Memory B cell (primary cell): ENCODE results near the gene AMOTL2.

Experiments used
- ATAC-seq: fragments of 150-1000 bp; cut with Tn5 transposase; 2 replicates; pipeline ENCODE4 v1.10.0; 2021; ENCODE audit warnings: low read depth, mild to moderate bottlenecking, moderate library complexity
- DNase-seq, 2 donors: peaks; one replicate each; pipeline ENCODE4 v3.0.0; 2022; ENCODE audit warnings: low spot score in 2 of 2
- H3K27ac Mint-ChIP-seq: one replicate; pipeline ENCODE4 v1.8.0; 2022; ENCODE audit warnings: mild to moderate bottlenecking, moderate library complexity, mixed read lengths
- H3K27me3 Mint-ChIP-seq: one replicate; pipeline ENCODE4 v1.8.0; 2022; ENCODE audit warnings: mixed read lengths
- H3K36me3 Mint-ChIP-seq: one replicate; pipeline ENCODE4 v1.8.0; 2022; ENCODE audit warnings: mild to moderate bottlenecking, mixed read lengths
- H3K4me1 Mint-ChIP-seq: one replicate; pipeline ENCODE4 v1.8.0; 2022; ENCODE audit warnings: mixed read lengths
- H3K4me3 Mint-ChIP-seq: one replicate; pipeline ENCODE4 v1.8.0; 2022; ENCODE audit warnings: mild to moderate bottlenecking, moderate library complexity, mixed read lengths
- H3K9me3 Mint-ChIP-seq: one replicate; pipeline ENCODE4 v1.8.0; 2022; ENCODE audit warnings: mixed read lengths

Gene AMOTL2

GRCh38 chr3:134389865-134390264, 15.6 kb upstream of the AMOTL2 start:
- no peak for ATAC-seq
- Mint-ChIP-seq H3K4me1 (no peaks in the 10 kb centered on the region), H3K27ac (no peak overlapping the region), H3K4me3 (no peak overlapping the region), H3K36me3 (no peaks in the 10 kb centered on the region), H3K27me3 (peaks cover 13% of the 10 kb centered on the region), H3K9me3 (peaks cover 3% of the 10 kb centered on the region)
- no peak for DNase-seq

- Mint-ChIP-seq H3K27me3 (peaks cover 10% of the 10 kb centered on the region), H3K9me3 (peaks cover 3% of the 10 kb centered on the region), H3K27ac (no peak overlapping the region)
Measured at GRCh38 chr3:134388788-134389485, 14.7 kb upstream of the AMOTL2 start.

GRCh38 chr3:134388292-134388691, 14.0 kb upstream of the AMOTL2 start:
- ATAC-seq: no peak
- H3K9me3 Mint-ChIP-seq: peaks cover 3% of the 10 kb centered on the region
- no peaks in the 10 kb centered on the region for H3K4me1 Mint-ChIP-seq
- H3K27ac Mint-ChIP-seq: no peak overlapping the region
- peaks cover 9% of the 10 kb centered on the region for H3K27me3 Mint-ChIP-seq
- H3K36me3 Mint-ChIP-seq: no peaks in the 10 kb centered on the region
- no peak overlapping the region for H3K4me3 Mint-ChIP-seq
- DNase-seq: no peak

More at GRCh38 chr3:134388788-134389485, 14.7 kb upstream of the AMOTL2 start:
- Mint-ChIP-seq H3K4me3 (no peak overlapping the region), H3K4me1 (no peaks in the 10 kb centered on the region), H3K36me3 (no peaks in the 10 kb centered on the region)
- no peak for ATAC-seq
- DNase-seq: no peak

- Mint-ChIP-seq H3K27ac (no peak overlapping the region), H3K4me1 (no peaks in the 10 kb centered on the region), H3K36me3 (no peaks in the 10 kb centered on the region), H3K27me3 (peaks cover 9% of the 10 kb centered on the region), H3K4me3 (no peak overlapping the region), H3K9me3 (peaks cover 3% of the 10 kb centered on the region)
- ATAC-seq (no peak), DNase-seq (no peak)
Measured at GRCh38 chr3:134387293-134387692, 13.0 kb upstream of the AMOTL2 start.

- Mint-ChIP-seq H3K4me3 (no peak overlapping the region), H3K36me3 (no peaks in the 10 kb centered on the region), H3K9me3 (peaks cover 9% of the 10 kb centered on the region), H3K4me1 (peaks cover 5% of the 10 kb centered on the region), H3K27ac (no peak overlapping the region), H3K27me3 (peaks cover 6% of the 10 kb centered on the region)
- ATAC-seq (no peak), DNase-seq (no peak)
Measured at GRCh38 chr3:134384963-134385362, 10.7 kb upstream of the AMOTL2 start.

- Mint-ChIP-seq H3K4me3 (no peak overlapping the region), H3K27me3 (peaks cover 6% of the 10 kb centered on the region), H3K9me3 (peaks cover 11% of the 10 kb centered on the region), H3K4me1 (peaks cover 5% of the 10 kb centered on the region), H3K36me3 (no peaks in the 10 kb centered on the region), H3K27ac (no peak overlapping the region)
- no peak for DNase-seq
- no peak for ATAC-seq
Measured at GRCh38 chr3:134381831-134382442, 7.7 kb upstream of the AMOTL2 start.

- DNase-seq: no peak
- Mint-ChIP-seq H3K4me3 (no peak overlapping the region), H3K27ac (no peak overlapping the region), H3K27me3 (peaks cover 9% of the 10 kb centered on the region), H3K36me3 (no peaks in the 10 kb centered on the region), H3K4me1 (peaks cover 5% of the 10 kb centered on the region), H3K9me3 (peaks cover 11% of the 10 kb centered on the region)
- ATAC-seq: no peak
Measured at GRCh38 chr3:134381076-134381475, 6.8 kb upstream of the AMOTL2 start.

GRCh38 chr3:134380249-134380648, 6.0 kb upstream of the AMOTL2 start:
- no peaks in the 10 kb centered on the region for H3K36me3 Mint-ChIP-seq
- H3K27ac Mint-ChIP-seq: no peak overlapping the region
- peaks cover 7% of the 10 kb centered on the region for H3K4me1 Mint-ChIP-seq
- ATAC-seq (peak; percentile 39), DNase-seq (no peak)
- H3K27me3 Mint-ChIP-seq: peaks cover 16% of the 10 kb centered on the region
- no peak overlapping the region for H3K4me3 Mint-ChIP-seq
- H3K9me3 Mint-ChIP-seq: peaks cover 11% of the 10 kb centered on the region

- Mint-ChIP-seq H3K4me3 (no peak overlapping the region), H3K27me3 (peaks cover 24% of the 10 kb centered on the region), H3K27ac (no peak overlapping the region), H3K4me1 (peaks cover 14% of the 10 kb centered on the region), H3K36me3 (no peaks in the 10 kb centered on the region), H3K9me3 (peaks cover 11% of the 10 kb centered on the region)
- ATAC-seq (no peak), DNase-seq (no peak)
Measured at GRCh38 chr3:134378818-134379217, 4.6 kb upstream of the AMOTL2 start.

GRCh38 chr3:134378384-134378783, 4.1 kb upstream of the AMOTL2 start:
- Mint-ChIP-seq H3K9me3 (peaks cover 11% of the 10 kb centered on the region), H3K4me1 (peaks cover 14% of the 10 kb centered on the region), H3K27ac (no peak overlapping the region), H3K36me3 (no peaks in the 10 kb centered on the region), H3K4me3 (no peak overlapping the region), H3K27me3 (peaks cover 24% of the 10 kb centered on the region)
- ATAC-seq: no peak
- DNase-seq: no peak

- DNase-seq: no peak
- no peak overlapping the region for H3K27ac Mint-ChIP-seq
- peaks cover 11% of the 10 kb centered on the region for H3K9me3 Mint-ChIP-seq
- no peaks in the 10 kb centered on the region for H3K36me3 Mint-ChIP-seq
- ATAC-seq: no peak
- H3K27me3 Mint-ChIP-seq: peaks cover 25% of the 10 kb centered on the region
- H3K4me1 Mint-ChIP-seq: peaks cover 14% of the 10 kb centered on the region
- H3K4me3 Mint-ChIP-seq: no peak overlapping the region
Measured at GRCh38 chr3:134377896-134378295, 3.6 kb upstream of the AMOTL2 start.

GRCh38 chr3:134376786-134377426, 2.7 kb upstream of the AMOTL2 start:
- DNase-seq (no peak), ATAC-seq (no peak)
- peaks cover 14% of the 10 kb centered on the region for H3K4me1 Mint-ChIP-seq
- H3K36me3 Mint-ChIP-seq: no peaks in the 10 kb centered on the region
- H3K27ac Mint-ChIP-seq: no peak overlapping the region
- H3K4me3 Mint-ChIP-seq: no peak overlapping the region
- H3K9me3 Mint-ChIP-seq: peaks cover 11% of the 10 kb centered on the region
- H3K27me3 Mint-ChIP-seq: peaks cover 31% of the 10 kb centered on the region

- no peak for ATAC-seq
- no peak overlapping the region for H3K4me3 Mint-ChIP-seq
- no peak for DNase-seq
- peaks cover 31% of the 10 kb centered on the region for H3K27me3 Mint-ChIP-seq
- no peak overlapping the region for H3K27ac Mint-ChIP-seq
- no peaks in the 10 kb centered on the region for H3K36me3 Mint-ChIP-seq
- H3K4me1 Mint-ChIP-seq: peaks cover 14% of the 10 kb centered on the region
- peaks cover 11% of the 10 kb centered on the region for H3K9me3 Mint-ChIP-seq
Measured at GRCh38 chr3:134376385-134376765, 2.1 kb upstream of the AMOTL2 start.

GRCh38 chr3:134375582-134376384, 1.5 kb upstream of the AMOTL2 start:
- H3K36me3 Mint-ChIP-seq: no peaks in the 10 kb centered on the region
- peak overlapping the region; percentile 58 for H3K4me3 Mint-ChIP-seq
- no peak for ATAC-seq
- H3K27ac Mint-ChIP-seq: no peak overlapping the region
- H3K27me3 Mint-ChIP-seq: peaks cover 31% of the 10 kb centered on the region
- H3K4me1 Mint-ChIP-seq: peaks cover 14% of the 10 kb centered on the region
- no peak for DNase-seq
- H3K9me3 Mint-ChIP-seq: peaks cover 8% of the 10 kb centered on the region
